Measurements from ENCODE around the gene TMEM132D. TPM values are rescaled to one million over a fixed set of nuclear protein-coding genes. Genes with fewer than 3 reads are reported as not detected.

Gene TMEM132D
- total and polyA plus RNA-seq, 2 experiments from 2014 or later = not detected

DNA sequence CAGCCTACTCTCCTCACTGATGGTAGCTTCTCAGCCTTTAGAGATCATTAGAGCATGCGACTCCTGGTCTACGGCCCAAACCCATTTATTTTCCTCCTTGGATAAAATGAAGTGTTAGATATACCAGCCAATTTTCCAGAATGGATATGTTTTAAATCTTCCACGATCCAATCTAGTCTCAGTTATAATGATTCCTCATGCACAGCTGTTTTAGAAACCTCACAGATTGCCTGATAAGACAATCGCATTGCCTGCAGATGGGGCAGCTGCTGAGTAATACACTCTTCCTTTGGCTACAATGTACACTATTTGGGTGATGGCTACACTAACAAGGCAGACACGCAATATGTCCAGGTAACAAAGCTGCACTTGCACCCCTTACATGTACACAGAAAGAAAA is 823.4 kb downstream of the TMEM132D start:
- 20 to 28% methylated on average over 5 of the region's 5 CpGs for WGBS, 2 experiments (ENCODE audit: low coverage in 1 of 2, low lambda C conversion rate in 2 of 2, missing lambda C conversion rate in 2 of 2)
- in situ Hi-C loops (cut with MboI) = no loop called here

DNA sequence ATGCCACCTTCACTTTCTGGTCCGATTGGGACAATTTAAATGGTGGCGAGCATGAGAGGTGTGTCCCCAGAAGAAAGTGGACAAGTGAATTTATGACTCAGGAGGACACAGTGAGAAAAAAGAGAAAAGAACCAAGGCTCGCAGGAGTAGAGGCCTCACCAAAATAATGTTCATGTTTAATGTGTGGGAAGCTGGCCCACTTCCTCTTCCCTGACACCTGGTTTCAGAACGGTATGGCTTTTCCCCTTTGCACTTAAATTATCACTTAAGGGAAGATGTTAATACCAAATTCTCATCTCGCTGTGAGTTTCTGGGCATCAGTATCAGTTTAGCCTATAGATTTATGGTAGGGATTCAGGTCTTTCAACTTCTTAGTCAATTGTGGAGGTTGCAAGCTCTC is 824.1 kb downstream of the TMEM132D start:
- H3K4me2 ChIP-seq (ENCODE audit: unreplicated experiment) = no peak overlapping the region
- no peak overlapping the region for H3K9ac ChIP-seq
- WGBS, 2 experiments (ENCODE audit: low coverage in 1 of 2, low lambda C conversion rate in 2 of 2, missing lambda C conversion rate in 2 of 2) = 20 to 21% methylated on average over 5 of the region's 5 CpGs
- no peak overlapping the region for H3K27ac ChIP-seq
- H3K9me2 ChIP-seq (ENCODE audit: insufficient read depth) = no peaks in the 10 kb centered on the region
- TF ChIP-seq EZH2phosphoT487 (IDR thresholded peaks at IDR 0.05; ENCODE audit: insufficient read depth, low read depth) (no peak), EZH2 (IDR thresholded peaks at IDR 0.05; ENCODE audit: insufficient read depth, poor library complexity, severe bottlenecking) (no peak)
- no peak for DNase-seq
- H3K4me1 ChIP-seq (ENCODE audit: insufficient read depth) = no peaks in the 10 kb centered on the region
- H3K79me2 ChIP-seq (ENCODE audit: insufficient read depth) = no peaks in the 10 kb centered on the region
- no peak overlapping the region for H2AFZ ChIP-seq
- no peaks in the 10 kb centered on the region for H3K27me3 ChIP-seq (replicated peaks; ENCODE audit: insufficient read depth)
- no peak overlapping the region for H3K4me3 ChIP-seq
- in situ Hi-C loops (cut with MboI) = no loop called here
- H3K9me3 ChIP-seq (ENCODE audit: low read depth) = no peaks in the 10 kb centered on the region
- no peaks in the 10 kb centered on the region for H3F3A ChIP-seq (ENCODE audit: insufficient read depth)
- H4K20me1 ChIP-seq (ENCODE audit: insufficient read depth) = no peaks in the 10 kb centered on the region
- no peaks in the 10 kb centered on the region for H3K36me3 ChIP-seq (ENCODE audit: low read depth)

More for the DNA sequence above, 823.4 kb downstream of the TMEM132D start:
- no peaks in the 10 kb centered on the region for H4K20me1 ChIP-seq (ENCODE audit: insufficient read depth)
- TF ChIP-seq EZH2phosphoT487 (IDR thresholded peaks at IDR 0.05; ENCODE audit: insufficient read depth, low read depth) (no peak), EZH2 (IDR thresholded peaks at IDR 0.05; ENCODE audit: insufficient read depth, poor library complexity, severe bottlenecking) (no peak)
- no peaks in the 10 kb centered on the region for H3K4me1 ChIP-seq (ENCODE audit: insufficient read depth)
- H3K4me2 ChIP-seq (ENCODE audit: unreplicated experiment) = no peak overlapping the region
- no peak overlapping the region for H3K27ac ChIP-seq
- no peaks in the 10 kb centered on the region for H3K9me3 ChIP-seq (ENCODE audit: low read depth)
- H3K4me3 ChIP-seq = no peak overlapping the region
- no peak for DNase-seq
- H3K27me3 ChIP-seq (replicated peaks; ENCODE audit: insufficient read depth) = no peaks in the 10 kb centered on the region
- H3F3A ChIP-seq (ENCODE audit: insufficient read depth) = no peaks in the 10 kb centered on the region
- no peak overlapping the region for H3K9ac ChIP-seq
- H2AFZ ChIP-seq = no peak overlapping the region
- no peaks in the 10 kb centered on the region for H3K36me3 ChIP-seq (ENCODE audit: low read depth)
- no peaks in the 10 kb centered on the region for H3K79me2 ChIP-seq (ENCODE audit: insufficient read depth)
- no peaks in the 10 kb centered on the region for H3K9me2 ChIP-seq (ENCODE audit: insufficient read depth)

DNA sequence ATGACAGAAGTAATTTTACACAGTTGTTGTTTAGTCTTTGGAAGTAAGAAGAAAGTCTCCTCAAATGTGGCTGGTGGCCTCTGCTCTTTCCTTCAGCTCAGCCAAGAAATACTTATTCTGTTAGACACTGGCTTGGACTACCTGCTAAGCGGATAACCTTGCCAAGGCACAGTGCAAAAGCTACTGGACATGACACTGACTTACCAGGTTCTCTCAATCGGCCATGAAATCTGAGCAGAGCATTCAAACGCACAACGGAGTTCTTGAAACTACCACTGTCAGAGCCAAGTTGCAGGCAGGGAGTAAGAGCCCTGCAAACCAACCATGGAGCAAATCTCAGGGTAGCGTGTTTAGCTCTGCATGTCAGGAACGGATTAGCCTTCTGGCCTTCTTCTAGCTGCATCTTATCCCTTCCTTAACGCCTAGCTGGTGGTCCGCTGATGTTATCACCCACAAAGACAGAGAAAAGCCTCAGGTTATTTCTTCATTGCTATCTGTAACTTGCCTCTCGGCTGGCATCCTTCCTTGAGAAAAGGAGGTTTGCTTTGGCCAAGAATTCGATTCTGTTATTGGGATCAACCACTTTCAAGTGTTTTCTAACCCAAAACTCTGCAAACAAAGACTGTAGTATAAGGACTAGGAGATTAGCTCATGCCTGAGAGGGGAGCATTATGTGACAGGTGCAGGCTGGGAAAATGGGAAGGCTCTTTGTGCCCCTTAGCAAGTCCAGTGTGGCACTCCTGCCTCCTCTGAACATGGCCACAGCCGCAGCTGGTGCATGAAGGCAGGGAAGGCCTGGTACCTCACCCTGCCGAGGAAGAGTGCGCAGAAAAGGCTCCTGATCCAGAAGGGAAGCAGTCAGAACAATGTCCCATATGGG is 827.1 kb downstream of the TMEM132D start:
- in situ Hi-C loops (cut with MboI) = no loop called here
- no peak for TF ChIP-seq EZH2 (IDR thresholded peaks at IDR 0.05; ENCODE audit: insufficient read depth, poor library complexity, severe bottlenecking)
- Histone ChIP-seq H3K9me2 (ENCODE audit: insufficient read depth) (no peaks in the 10 kb centered on the region), H3K36me3 (ENCODE audit: low read depth) (no peaks in the 10 kb centered on the region), H3K4me1 (ENCODE audit: insufficient read depth) (no peaks in the 10 kb centered on the region), H3K4me3 (no peak overlapping the region), H3K9me3 (ENCODE audit: low read depth) (no peaks in the 10 kb centered on the region), H3K4me2 (ENCODE audit: unreplicated experiment) (no peak overlapping the region), H4K20me1 (ENCODE audit: insufficient read depth) (no peaks in the 10 kb centered on the region), H3F3A (ENCODE audit: insufficient read depth) (no peaks in the 10 kb centered on the region), H2AFZ (no peak overlapping the region), H3K27me3 (replicated peaks; ENCODE audit: insufficient read depth) (no peaks in the 10 kb centered on the region), H3K79me2 (ENCODE audit: insufficient read depth) (no peaks in the 10 kb centered on the region), H3K27ac (no peak overlapping the region), H3K9ac (no peak overlapping the region)
- 25 to 32% methylated on average over 13 of the region's 13 CpGs for WGBS, 2 experiments (ENCODE audit: low coverage in 1 of 2, low lambda C conversion rate in 2 of 2, missing lambda C conversion rate in 2 of 2)
- no peak for DNase-seq

DNA sequence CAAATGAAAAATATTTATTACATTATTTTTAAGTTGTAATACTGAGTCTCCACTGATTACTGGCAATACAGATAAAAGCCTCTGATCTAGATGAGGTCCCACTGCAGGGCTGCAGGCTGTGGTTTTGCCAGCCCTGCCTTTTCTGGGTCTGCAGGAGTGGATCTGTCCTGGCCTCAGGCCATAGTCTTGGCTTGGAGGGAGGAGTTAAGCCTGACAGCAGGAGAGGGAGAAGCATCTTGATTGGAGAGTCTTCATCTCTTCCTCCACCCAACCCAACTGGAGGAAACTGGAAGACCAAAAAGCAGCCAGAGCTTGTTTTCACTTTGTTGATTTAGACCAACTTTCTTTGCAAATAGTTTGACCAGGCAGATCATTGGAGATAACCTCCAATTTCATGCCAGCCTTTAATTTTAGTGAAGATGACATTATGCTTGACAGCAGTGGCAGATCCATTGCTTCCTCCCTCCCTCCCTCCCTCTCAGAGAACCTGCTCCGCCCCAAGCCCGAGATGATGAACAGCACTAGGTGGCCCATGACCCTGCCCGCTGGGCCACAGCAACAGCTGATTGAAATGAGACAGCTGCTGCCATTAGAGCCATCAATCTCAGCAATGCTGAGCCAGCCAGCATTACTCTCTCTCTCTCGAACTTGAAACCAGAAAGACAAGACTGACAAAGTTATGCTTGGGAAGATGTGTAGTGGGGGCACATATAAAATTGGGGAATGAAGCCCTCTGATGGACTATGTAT is 828.2 kb downstream of the TMEM132D start:
- H3K9me3 ChIP-seq (ENCODE audit: low read depth) = no peaks in the 10 kb centered on the region

More for the DNA sequence above, 828.2 kb downstream of the TMEM132D start:
- H3F3A ChIP-seq (ENCODE audit: insufficient read depth) = no peaks in the 10 kb centered on the region
- no peaks in the 10 kb centered on the region for H4K20me1 ChIP-seq (ENCODE audit: insufficient read depth)
- no peak overlapping the region for H3K4me3 ChIP-seq
- no peak for TF ChIP-seq EZH2phosphoT487 (IDR thresholded peaks at IDR 0.05; ENCODE audit: insufficient read depth, low read depth)
- no peak for TF ChIP-seq EZH2 (IDR thresholded peaks at IDR 0.05; ENCODE audit: insufficient read depth, poor library complexity, severe bottlenecking)
- WGBS, 2 experiments (ENCODE audit: low coverage in 1 of 2, low lambda C conversion rate in 2 of 2, missing lambda C conversion rate in 2 of 2) = 9 to 10% methylated on average over 4 of the region's 4 CpGs
- H3K79me2 ChIP-seq (ENCODE audit: insufficient read depth) = no peaks in the 10 kb centered on the region
- DNase-seq = no peak
- no peaks in the 10 kb centered on the region for H3K27me3 ChIP-seq (replicated peaks; ENCODE audit: insufficient read depth)
- H3K9ac ChIP-seq = no peak overlapping the region
- H3K27ac ChIP-seq = no peak overlapping the region
- H3K4me2 ChIP-seq (ENCODE audit: unreplicated experiment) = no peak overlapping the region
- no peaks in the 10 kb centered on the region for H3K36me3 ChIP-seq (ENCODE audit: low read depth)
- in situ Hi-C loops (cut with MboI) = no loop called here
- H2AFZ ChIP-seq = no peak overlapping the region
- H3K4me1 ChIP-seq (ENCODE audit: insufficient read depth) = no peaks in the 10 kb centered on the region
- no peaks in the 10 kb centered on the region for H3K9me2 ChIP-seq (ENCODE audit: insufficient read depth)

All from GM23248 (cell line).